ENCODE measurements around the gene POT1.

Gene POT1

GRCh38 chr7:124914298-124914697, 15.3 kb downstream of the POT1 start:
- no peak for DNase-seq (ENCODE audit: low spot score)

DNA sequence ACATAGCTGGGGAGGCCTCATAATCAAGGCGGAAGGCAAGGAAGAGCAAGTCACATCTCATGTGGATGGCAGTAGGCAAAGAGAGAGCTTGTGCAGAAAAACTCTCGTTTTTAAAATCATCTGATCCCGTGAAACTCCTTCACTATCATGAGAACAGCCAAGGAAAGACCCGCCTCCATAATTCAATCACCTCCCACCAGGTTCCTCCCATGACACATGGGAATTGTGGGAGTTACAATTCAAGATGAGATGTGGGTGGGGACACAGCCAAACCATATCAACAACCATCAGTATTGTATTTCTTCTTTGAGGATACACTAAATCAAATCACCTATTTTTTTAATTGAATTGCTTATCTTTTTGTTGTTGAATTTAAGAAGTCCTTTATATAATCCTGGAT, 16.7 kb downstream of the POT1 start:
- DNase-seq (ENCODE audit: low spot score) = no peak

DNA sequence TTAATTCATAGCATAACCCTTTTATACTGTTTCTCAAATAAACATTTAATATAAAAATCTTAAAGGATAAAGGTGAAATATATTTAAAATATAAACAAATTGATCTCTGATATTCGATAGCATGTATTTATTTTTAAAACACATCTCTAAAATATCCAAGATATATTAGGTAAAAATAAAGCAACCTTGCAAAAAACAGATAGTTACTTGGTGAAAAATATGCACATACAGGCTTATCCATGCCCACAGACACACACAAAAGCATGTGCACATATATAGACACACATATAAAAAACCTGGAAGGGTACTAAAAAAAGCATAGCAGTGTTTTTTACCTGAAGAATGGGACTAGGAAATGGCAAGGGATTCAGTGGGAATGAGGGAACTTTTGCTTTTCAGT, 19.8 kb downstream of the POT1 start:
- DNase-seq (ENCODE audit: low spot score) = no peak

GRCh38 chr7:124908259-124908658, 21.4 kb downstream of the POT1 start:
- no peak for DNase-seq (ENCODE audit: low spot score)

GRCh38 chr7:124907490-124907889, 22.1 kb downstream of the POT1 start:
- DNase-seq (ENCODE audit: low spot score) = no peak

DNA sequence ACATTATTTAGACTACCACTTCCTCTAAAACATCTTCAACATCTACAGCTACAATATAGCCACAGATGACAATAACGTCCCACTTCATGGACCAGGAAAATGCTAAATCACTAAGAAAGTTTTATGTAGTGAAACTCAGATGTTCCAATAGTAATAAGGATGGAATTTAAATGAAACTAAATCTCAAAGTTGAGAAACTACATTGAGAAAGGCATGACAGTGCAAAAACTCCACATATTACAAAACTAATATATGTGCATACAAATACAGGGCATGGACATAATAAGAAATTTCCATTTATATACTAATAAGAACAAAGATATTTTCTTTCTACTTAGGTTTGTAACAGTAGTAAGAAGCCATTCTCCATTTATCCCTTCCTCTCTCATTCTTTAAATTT, 31.1 kb downstream of the POT1 start:
- DNase-seq (ENCODE audit: low spot score) = no peak

DNA sequence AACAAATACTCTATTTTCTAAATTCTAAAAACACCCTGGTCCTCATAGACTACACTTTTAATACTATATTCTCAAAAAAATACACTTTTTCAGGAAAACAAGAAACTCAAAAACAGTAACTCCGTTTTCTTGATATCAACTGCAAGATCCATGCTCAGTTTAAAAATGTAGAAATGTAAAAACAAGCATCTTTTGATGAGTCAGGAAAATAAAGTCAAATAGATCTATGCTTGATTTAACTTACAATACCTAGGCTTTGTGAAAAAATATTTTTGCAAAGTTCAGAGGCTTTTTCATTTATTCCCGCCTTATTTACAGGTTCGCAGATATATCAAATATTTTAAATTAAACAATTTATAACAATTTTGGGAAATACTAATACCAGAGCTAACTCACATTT, 33.6 kb downstream of the POT1 start:
- no peak for DNase-seq (ENCODE audit: low spot score)

DNA sequence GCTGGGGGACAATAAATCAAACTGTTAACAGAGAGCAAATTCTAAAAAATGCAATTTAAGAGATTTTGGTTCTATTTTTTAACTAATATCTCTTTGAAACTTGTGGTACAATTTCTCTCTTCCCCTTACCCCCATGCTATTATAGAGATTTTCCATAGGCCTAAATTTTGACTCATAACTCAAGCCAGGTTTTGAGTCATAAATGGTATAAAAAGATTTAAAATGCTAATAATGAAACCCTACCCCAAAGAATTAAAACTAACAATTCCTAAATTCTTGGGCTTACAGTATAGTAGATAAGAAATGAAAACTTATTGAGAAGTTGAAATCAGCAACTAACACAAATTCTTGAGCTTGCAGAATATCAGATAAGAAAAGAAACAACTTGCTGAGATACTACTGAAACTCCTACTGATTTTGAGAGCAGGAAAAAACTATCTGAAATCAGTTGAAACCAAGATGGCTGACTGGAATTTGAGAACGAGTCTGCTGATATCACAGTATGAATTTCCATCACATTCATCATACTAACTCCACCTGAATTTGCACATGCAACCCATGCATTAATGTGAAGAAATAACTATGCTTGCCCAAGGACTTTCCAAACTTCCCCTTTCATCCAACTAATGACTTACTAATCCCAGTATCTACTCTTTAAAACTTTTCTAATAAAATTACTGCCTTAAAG, 36.3 kb downstream of the POT1 start:
- no peak for DNase-seq (ENCODE audit: low spot score)

- no peak for DNase-seq (ENCODE audit: low spot score)
Observed at GRCh38 chr7:124887247-124887646, 42.4 kb downstream of the POT1 start.

DNA sequence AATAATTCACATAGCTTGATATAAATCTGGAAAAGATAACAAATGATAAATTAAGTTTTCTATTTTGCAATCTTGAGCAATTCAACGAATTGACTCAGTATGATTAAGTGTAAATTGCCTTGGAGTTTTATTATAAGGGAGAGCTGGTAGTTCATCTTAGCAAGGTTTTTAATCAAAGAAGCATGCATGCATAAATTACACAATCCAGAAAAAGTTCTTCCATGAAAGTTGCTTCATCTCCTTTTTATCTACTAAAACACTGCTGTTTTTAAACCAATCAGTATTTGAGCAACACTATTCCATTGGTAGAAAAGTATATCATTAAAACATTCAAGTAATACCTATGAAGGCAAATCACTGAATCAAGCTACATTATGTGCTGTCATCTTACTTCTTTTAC, 47.6 kb downstream of the POT1 start:
- DNase-seq (ENCODE audit: low spot score) = no peak

GRCh38 chr7:124879771-124880170, 49.9 kb downstream of the POT1 start:
- DNase-seq (ENCODE audit: low spot score) = no peak

DNA sequence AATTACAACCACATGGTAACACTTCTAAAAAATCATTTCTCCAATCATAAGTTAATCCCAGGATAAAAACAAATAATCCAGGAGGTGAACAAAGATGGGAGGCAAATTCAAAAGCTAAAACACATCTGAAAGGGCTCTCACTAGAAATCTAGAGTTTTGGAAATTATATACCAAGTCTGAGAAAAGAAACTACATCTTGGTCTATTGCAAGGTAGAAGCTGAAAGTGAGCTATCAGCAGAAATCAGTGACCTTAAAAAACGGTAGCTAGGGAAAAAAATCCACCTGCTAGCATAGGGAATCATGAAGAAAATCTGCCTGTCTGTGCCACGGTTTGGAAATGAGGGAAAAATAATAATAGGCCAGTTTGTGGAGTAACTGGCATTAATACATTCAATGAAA, 50.5 kb downstream of the POT1 start:
- DNase-seq (ENCODE audit: low spot score) = no peak

- DNase-seq (ENCODE audit: low spot score) = no peak
Observed at GRCh38 chr7:124874644-124875163, 54.9 kb downstream of the POT1 start.

DNA sequence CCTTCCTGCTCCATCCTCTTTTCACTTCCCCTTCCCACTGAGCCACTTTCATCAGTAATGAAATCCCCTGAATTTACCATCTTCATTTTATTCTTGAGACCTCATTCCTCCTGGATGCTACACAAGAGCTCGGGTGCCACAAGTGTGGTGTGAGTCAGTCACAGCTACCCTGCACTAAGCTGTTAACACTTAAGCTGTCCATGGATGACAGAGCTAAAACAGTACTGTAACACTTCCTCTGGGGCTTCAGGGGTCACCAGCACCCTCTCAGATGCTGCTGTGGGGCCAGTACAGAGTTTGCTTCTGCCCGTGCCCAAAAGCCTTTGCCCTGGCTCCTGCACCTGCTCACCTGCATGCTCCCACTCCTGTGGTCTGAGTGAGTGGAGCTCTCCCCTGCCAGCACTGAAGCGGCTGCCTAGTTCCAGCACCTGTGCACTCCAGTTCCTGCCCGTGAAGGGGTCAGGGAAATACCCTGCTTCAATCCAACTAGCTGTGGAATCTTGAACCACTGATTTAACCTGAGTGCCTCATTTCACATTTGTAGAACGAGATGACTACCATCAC, 71.9 kb downstream of the POT1 start:
- DNase-seq (ENCODE audit: low spot score) = no peak

DNA sequence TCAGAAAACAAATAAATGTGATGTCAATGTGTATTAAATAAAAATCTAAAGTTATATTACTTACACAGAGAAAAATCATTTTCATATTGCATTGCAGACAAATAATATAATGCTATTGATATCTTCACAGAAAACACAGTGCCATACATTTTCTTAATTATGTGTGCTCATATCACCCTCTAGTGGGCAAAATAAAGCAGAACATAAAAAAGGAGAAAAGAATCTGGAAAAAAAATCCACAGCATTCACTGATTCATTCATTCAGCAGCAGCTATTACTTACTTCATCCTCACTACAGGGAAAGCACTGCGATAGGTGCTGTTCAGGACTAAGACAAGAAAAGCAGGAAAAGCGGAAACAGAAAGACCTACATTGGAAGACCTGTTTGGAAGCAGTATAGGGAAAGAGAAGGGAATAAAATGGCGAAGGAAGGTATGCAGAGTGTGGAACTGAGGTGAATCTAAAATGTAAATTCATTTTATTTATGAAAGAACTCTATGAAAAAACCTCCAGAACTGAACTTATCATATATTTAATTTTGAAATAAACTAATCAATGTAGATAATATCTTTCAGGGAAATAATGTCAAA, 73.2 kb downstream of the POT1 start:
- DNase-seq (ENCODE audit: low spot score) = peak; percentile 53

GRCh38 chr7:124843336-124843735, 86.3 kb downstream of the POT1 start:
- no peak for DNase-seq (ENCODE audit: low spot score)

- DNase-seq (ENCODE audit: low spot score) = no peak
Observed at GRCh38 chr7:124840435-124840834, 89.2 kb downstream of the POT1 start.

GRCh38 chr7:124839687-124840086, 89.9 kb downstream of the POT1 start:
- no peak for DNase-seq (ENCODE audit: low spot score)

DNA sequence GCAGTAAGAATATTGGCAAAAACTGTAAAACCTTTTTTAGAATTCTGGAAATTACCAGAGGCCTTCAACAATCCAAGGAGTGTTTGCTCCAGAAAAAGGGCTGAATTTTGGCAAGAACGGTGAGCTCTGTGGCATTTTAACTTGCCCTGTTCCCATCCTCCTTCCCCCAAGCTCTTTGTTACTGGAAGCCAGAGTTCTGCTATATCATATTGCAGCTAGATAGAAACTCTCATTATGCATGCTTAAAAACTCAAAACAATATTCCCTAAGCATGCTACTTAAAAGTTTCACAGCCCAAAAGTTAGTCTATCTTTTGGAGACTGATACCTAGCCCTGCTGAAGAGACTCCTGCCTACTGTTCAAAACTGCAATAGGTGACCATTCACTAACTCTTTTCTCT, 93.5 kb downstream of the POT1 start:
- no peak for DNase-seq (ENCODE audit: low spot score)

DNA sequence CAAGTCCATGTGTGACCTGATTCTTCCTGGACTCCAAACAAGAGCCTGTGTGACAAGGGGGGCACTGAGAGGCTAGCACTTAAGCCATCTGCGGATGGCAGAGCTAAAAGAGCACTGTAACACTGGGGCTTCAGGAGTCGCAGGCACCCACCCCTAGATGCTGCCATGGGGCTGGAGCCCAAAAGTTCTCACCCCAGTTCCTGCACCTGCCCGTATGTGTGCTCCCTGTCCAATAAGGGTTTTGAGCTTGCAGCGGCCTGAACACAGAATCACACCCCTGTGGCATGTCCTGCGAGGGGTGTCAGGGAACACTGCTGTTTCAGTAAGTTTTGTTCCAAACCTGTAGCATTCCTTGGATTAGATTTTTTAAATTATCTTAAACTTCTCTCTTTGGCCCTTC, 110.8 kb downstream of the POT1 start:
- no peak for DNase-seq (ENCODE audit: low spot score)

GRCh38 chr7:124813994-124814798, 115.4 kb downstream of the POT1 start:
- DNase-seq (ENCODE audit: low spot score) = no peak

GRCh38 chr7:124812764-124813163, 116.9 kb downstream of the POT1 start:
- no peak for DNase-seq (ENCODE audit: low spot score)
